GM19035 (cell line): ENCODE measurements around the gene DAPK1.
"Not testable (repeated sequence)": the region's sequence is repeated elsewhere in the genome, so short reads cannot be mapped to it uniquely, and the experiment has no call there.

Source experiments
- ATAC-seq: cut with Tn5 transposase; IDR thresholded peaks from one replicate; pipeline ENCODE4 v1.9.1; 2021; ENCODE audit not compliant: unreplicated experiment

Gene DAPK1

DNA sequence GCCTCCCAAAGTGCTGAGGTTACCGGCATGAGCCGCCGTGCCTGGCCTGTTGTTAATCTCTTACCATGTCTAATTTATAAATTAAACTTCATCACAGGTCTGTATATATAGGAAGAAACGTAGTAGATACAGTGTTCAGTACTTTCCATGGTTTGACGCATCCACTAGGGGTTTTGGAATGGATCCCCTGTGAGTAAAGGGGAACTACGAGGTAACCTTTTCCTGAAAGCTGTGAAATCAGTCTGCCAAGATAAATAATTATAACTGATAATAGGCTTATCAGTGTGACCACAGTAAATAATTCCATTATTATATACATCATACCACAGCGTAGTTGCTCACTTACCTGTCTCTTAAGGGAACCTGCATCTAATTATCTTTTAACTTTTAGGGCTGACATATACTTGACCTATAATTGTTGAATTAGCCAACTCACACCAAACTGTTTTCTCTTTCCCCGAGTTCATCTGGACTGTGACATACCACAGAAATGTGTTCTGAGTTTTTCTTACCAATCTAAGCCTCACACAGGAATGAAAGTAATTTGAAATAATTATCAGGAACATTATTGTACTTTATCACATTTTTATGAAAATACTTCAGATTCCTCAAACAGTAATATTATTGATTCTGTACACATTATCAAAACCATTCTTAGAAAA, 42.9 kb downstream of the DAPK1 start:
- no peak for ATAC-seq

DNA sequence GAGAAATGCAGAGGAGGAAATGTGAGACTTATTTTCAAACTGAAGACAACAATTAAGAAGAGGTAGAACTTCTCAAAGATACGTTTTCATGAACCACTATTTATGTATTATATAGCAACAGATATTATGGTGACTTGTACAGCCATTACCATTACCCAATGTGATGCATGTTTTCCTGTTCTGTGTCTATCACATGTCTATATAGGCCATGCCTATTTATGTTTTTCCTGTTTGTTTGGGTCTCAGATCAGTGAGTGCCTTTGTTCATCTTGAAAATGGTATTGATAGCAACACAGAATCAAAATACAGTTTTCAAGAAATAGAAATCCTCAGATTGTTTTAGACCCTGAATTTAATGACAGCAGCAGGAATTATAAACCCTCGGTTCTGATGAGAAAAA, 44.0 kb downstream of the DAPK1 start:
- no peak for ATAC-seq

DNA sequence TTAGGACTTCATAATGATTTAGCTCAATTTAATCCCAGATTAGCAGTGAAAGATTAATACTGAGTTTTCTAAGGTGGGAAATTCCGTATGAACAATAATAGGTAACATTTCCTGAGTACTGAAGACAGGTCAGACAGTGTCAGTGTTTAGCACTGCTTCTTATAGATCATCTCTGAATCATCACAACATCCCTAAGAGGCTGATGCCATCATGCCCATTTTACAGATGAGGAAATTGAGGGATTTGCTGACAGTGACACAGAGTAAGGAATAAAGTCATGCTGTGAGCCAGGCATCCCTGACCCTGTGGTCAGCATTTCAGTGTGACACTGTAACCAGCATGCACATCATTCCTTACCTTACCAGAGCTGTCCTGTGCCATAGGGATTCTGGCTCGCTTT, 44.5 kb downstream of the DAPK1 start:
- ATAC-seq, result no peak

DNA sequence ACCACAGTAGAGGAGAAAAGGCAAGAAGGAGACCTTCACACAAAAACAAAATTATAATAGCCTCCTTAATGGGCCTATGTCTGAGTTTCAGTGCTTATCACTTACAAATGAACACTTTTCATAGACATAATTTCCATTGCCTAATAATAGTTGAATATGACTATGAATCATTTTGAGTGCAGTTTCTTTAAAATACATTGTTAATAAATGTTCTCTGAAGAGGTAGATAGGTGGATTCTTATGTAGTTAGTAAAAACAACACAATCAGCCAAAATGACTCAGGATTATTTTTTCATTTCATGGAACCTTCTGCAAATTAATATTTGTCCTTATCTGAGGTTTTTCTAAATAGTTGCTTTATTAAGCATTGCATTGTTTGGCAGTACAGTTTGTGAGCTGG, 45.6 kb downstream of the DAPK1 start:
- no peak for ATAC-seq

DNA sequence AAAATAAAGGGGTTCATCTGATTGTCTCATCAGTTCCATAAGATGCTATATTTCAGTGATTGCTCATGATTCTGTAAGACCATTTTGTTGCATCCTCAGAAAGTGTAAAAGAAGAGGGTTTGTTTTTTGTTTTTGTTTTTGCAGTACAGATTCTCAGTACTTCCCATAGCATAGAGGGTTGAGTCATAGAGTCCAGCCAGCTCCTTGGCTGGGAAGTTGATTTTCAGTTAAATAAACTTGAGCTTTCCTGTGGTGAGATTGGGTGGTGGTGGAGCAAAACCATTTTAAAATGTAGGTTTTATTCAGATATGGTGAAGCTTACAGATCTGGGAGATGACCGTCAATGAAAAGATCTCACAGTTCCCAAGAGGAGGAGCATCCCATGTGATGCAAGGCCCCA, 48.2 kb downstream of the DAPK1 start:
- ATAC-seq, result no peak

DNA sequence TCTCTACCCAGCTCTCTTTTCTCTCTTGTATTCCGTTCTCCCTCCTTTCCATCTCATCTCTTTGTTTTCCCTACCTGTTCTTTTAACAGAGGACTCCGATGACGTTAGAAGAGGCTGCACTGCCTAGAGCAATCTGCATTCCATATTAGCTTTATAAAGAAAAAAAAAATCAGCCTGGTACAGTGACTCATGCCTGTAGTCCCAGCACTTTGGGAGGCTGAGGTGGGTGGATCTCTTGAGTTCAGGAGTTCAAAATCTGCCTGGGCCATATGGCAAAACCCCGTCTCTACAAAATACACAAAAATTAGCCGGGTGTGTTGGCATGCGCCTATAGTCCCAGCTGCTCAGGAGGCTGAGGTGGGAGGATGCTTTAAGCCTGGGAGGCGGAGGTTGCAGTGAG, 49.0 kb downstream of the DAPK1 start:
- ATAC-seq, result no peak

DNA sequence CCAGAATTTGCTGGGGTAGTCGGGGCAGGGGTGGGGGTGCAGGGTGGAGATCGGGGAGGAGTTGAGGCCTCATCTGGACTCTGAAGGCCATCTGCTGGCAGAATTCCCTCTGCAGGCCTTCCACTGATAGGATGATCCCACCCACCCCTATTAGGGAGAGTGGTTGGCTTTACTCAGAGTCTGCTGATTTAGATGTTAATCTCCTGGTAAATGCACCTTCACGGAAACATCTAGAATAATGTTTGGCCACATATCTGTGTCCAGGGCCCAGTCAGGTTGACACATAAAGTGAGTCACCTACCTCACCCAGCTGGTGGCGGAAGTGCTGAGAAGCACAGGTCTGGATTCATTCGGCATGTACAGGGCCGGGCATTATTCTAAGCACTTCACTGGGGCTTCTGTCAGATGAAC, 50.0 kb downstream of the DAPK1 start:
- ATAC-seq, result no peak

DNA sequence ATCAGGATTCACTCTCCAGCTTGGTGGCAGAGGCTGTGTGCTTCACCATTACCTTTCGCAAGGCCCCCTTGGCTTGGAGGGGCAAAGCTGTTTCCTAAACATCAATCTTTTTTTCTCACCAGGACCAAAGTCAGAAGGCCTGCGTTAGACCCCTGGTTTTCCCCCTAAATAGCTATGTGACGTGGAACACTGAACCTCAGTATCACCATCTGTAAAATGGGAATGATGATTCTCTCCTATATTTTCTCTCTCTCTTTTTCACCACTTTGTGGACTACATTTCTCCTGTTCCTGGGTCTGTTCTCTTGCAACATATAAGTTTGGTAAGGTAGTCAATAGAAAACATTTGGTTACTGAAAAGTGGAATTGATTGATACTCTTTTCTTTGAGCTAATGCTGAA, 50.5 kb downstream of the DAPK1 start:
- no peak for ATAC-seq

DNA sequence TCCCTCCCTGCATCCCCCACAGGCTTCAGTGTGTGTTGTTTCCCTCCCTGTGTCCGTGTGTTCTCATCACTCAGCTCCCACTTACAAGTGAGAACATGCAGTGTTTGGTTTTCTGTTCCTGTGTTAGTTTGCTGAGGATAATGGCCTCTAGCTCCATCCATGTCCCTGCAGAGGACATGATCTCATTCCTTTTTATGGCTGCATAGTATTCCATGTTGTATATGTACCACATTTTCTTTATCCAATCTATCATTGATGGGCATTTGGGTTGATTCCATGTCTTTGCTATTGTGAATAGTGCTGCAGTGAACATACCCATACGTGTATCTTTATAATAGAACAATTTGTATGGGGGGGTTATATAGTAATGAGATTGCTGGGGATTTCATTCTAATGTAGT, 51.4 kb downstream of the DAPK1 start:
- not testable (repeated sequence) for ATAC-seq

DNA sequence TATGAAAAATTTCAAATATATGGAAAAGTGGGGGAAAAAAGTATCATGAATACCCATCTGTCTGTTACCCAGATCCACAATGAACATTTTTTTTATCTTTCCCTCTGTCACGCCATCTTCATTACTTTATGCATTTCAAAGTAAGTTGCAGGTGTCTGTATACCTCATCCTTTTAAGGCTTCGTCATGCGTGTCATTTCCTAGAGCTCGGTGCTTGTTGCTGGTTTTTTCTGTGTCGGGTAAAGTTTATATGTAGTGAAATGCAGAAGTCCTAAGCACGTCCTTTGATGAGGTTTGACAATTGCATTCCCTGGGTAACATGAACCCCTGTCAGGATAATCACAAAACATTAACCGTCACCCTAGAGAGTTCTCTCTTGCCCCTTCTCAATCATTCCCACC, 52.1 kb downstream of the DAPK1 start:
- ATAC-seq, result no peak

DNA sequence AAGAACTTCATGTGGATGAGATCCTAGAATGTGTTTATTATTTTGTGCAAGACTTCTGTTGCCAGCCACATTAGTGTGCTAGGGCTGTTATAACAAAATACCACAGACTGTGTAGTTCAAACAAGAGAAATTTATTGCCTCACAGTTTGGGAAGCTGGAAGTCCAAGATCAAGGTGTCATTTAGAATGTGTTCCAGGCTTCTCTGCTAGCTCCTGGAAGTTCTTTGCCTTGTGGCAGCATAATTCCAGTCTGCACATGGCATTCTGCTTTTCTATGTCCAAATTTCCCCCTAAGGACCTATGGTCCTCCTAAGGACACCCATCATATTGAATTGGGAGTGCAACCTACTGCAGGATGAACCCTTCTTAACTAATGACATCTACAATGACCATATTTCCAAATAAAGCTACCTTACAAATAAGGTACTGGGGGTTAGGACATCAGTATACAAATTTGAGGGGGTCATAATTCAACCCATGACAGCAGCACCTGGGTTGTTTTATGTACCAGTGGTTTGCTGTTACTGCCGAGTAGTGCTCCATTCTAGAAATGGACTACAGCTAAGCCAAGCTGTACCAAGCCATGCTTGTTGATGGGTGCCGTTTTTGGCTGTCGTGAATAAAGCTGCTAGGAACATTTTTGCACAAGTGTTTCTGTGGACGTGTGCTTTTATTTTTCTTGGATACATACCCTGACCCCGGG, 52.7 kb downstream of the DAPK1 start:
- no peak for ATAC-seq

DNA sequence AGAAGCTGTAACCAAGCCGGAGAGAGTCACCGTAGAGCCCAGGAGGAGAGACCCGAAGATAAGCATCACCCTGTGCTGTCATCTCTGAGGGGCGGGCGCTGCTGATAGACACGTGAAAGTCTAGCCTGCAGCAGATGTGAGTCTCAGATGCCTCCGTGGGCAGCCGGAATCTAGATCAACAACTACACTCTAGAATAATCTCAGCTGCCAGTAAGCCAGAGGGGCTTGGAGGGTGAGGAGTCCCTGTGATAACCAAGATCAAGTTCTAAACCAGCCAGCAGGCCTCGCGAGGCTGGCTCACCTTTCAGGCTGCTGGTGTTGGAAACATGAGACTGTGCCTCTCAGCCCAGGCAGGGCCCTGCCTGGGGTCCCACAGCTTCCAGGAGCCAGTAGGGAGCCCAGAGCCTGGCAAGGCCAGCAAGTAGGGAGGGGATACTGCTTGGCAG, 54.1 kb downstream of the DAPK1 start:
- ATAC-seq, result no peak

DNA sequence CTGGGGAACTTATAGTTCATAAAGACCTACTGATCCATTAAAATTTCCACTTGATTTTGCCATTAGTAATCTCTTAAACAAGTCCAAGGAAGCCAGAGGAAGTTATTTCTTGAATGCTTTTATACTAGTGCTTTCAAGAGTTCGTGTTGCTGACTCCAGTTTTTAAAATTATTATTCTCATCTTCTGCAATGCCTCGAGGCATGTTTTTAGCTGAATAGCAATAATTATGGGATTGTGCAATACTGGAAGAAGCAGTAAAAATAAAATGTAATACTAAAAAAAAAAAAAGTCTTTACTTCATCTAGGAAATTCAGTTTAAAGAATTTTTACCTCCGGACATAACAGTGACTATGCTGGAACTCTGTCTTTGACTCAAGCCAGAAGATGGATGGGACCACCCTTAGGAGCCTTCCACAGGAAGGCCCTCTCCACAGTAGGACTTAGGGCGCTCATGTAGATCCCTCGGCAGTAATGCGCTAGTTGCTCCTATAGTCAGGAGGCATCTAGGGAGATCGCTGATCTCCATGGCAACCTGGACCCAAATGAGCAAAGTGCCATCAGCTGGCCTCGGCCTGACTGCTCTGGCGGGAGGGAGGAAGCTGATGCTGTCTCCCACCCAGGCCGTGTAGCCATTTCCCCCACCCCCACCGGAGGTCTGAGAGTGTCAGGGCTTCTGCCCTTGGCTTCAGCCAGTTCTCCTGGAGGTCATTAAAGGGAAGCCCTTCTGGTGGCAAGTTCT, 56.7 kb downstream of the DAPK1 start:
- ATAC-seq, result no peak

DNA sequence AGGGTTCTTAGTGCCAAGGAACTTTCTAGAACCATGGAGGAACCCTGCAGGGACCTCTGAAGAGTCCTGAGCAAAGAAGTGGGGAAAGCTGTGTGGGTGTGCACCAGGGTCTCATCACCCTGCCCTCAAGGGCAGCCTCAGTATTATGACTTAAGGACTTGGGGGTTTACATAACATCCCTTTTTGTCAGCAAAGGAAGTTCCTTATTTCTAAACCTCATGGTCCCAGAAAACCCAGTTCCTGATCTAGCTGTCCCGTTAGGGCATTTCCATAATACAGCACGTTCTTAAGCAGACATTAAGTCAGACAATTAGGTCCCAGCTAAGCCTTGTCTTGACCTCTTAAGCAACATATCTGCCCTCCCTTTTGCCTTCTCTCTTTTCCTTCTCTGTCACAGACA, 57.3 kb downstream of the DAPK1 start:
- ATAC-seq, result no peak

DNA sequence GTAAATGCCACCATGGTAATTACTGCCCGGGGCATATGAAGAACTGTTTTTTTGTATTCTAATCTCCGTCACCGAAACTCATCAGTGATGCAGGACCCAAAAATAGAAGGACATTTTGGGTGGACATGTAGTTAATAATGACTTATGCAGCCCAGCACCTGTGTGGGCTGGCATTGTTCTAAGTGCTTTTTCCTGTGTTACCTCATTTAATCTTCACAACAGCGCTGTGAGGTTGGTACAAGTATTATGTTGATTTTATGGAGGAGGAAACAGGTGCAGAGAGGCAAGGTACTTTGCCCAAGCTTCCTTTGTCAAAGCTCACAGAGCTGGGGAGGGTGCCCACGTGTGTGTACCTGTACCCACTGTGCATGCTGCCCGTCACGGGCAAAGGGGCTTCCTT, 58.4 kb downstream of the DAPK1 start:
- ATAC-seq, result no peak

DNA sequence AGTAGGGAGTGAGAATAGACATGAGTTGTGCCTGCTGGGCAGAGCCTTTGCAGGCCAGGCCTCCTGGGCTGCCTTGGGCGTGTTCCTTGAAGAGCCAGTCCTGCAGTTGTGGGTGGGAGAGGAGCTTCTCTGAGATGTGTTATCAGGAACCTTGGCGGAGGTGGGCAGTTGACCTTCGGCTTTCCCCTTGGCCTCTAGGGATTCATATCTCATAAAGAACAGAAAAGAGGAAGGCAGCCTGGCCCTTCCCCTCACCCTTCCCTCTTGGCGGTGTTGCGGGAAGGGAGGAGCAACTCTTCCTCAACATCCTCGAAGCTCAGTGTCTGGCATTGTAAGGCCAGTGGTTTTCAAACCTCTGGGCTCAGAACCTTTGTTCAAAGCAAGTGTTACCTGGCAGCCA, 59.2 kb downstream of the DAPK1 start:
- ATAC-seq, result no peak

DNA sequence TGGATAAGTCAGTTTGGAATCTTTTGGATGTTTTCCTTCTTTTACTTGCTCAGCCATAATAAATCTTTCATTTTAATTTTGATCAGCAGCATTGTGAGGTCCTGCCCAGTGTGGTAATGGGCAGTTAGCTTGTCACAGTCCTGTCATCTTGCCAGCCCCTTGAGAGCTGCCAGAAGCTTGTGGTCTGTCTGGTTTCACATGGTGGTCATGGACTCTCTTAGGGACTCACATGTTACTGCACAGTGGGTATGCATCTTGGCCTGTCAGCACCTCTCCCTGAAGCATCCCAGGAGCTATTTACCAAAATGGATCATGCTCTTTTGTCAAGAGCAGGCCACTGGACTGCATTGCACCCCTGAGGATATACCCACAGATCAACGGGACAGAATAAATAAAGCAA, 60.3 kb downstream of the DAPK1 start:
- ATAC-seq, result no peak

DNA sequence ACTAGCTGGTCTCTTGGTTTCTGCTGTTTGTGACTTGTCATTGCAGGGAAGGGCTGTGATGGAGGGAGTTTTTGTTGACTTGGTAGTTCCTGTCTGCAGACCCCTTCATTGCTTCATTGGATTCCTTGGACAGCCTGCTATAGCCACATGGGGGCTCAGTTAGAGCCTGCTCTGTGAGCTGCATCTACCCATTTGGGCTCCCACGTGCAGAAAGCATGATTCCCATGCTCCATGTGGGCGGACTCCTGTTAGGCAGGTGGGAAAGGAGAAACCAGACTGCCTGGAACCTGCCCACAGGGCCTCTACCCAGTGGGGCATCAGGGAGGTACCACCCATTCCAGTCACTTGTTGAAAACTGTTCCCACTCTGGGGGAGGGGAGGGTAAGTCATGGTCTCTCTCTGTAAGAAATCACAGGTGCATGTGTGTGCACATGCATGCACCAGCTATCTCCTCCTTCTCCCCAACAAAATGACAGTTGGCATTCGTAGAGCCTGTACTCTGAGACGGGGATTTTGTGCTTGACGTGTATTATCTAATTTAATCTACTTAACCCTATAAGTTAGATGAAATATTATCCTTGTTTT, 61.0 kb downstream of the DAPK1 start:
- no peak for ATAC-seq

DNA sequence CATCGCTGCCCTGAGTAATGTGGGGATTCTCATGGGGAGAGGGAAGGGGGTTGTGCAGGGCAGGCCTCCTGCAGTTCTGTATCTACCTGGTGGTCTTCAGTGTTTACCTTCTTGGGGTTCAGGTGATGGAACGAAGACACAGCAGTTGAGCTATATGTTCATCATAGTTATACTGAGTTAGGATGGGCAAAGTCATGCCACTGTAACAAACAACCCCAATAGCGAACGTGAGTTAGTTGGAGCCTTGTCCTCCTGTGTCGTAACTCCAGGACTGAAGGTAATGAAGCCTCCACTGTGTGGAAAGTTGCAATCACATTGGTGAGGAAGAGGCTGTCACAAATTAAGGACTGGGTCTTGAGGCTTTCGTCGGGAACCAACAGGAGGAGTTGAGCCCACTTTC, 64.4 kb downstream of the DAPK1 start:
- ATAC-seq, result no peak

DNA sequence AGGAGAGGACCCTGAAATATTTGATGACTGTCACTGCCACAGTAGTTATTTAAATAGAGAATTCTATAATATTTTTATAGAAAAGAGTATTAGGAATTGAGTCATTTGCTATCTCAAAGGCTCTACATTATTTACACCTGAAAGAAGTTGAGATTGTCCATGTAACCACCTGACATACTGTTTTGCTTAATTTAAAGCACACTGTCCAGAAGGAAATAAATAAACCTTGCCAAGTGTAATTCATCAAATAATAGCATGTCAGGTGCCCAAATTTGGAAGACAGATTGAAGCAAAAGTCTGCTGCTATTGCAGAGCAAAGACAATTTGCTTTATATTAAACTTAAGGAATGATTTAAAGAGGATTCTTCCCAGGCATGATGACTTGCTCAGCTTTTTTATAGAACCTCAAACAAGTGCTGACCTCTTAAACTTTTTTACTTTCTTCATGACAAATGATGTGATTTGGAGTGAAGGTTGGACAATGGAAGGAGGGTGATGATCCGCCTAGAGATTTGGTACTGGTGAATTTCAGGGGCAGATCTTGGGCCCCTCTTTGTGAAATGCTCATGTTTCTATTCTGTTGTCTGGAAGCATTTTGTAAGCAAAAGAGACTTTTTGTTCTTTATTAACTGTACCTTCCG, 65.0 kb downstream of the DAPK1 start:
- no peak for ATAC-seq

DNA sequence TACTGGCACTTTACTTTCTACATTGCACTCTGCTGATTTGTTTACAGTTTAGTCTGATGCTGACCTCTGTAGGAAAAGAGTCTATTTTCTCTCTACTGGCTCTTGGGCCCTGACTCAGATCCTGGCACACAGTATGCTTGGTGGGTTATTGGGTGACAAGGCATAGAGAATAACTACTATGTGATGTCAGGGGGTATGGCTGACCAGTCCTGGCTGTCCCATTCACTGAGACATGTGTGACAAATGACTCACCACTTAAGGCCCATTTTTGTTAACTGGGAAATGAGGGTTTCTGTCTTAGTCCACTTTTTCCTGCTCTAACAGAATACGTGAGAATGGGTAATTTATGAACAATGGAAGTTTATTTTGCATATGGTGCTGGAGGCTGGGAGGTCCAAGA, 66.4 kb downstream of the DAPK1 start:
- no peak for ATAC-seq
